NT2/D1 (cell line): Measurements from ENCODE around the gene TLL1.

Experiments used
- SUZ12 ChIP-seq: IDR thresholded peaks from 2 replicates; pipeline ENCODE4 v1.6.1; 2011; ENCODE audit not compliant: insufficient read length, insufficient read depth; ENCODE audit errors: extremely low read depth
- YY1 ChIP-seq: IDR thresholded peaks from 2 replicates; pipeline ENCODE4 v1.6.1; 2011; ENCODE audit not compliant: insufficient read length, insufficient read depth
- ZNF274 ChIP-seq: IDR thresholded peaks from 2 replicates; pipeline ENCODE4 v1.6.1; 2011; ENCODE audit warnings: mild to moderate bottlenecking, low read depth, low read length

- no peak for TF ChIP-seq YY1
- no peak for TF ChIP-seq ZNF274
- TF ChIP-seq SUZ12, result no peak
These were observed 193.9 kb downstream of the TLL1 start for GRCh38 chr4:166066936-166067335.
